ENCODE data around the gene FXYD3.
A peak's percentile ranks its signal among the peaks of the same experiment; 100 is the strongest.
"Not testable (repeated sequence)": the region's sequence is repeated elsewhere in the genome, so short reads cannot be mapped to it uniquely, and the experiment has no call there.

Gene FXYD3

DNA sequence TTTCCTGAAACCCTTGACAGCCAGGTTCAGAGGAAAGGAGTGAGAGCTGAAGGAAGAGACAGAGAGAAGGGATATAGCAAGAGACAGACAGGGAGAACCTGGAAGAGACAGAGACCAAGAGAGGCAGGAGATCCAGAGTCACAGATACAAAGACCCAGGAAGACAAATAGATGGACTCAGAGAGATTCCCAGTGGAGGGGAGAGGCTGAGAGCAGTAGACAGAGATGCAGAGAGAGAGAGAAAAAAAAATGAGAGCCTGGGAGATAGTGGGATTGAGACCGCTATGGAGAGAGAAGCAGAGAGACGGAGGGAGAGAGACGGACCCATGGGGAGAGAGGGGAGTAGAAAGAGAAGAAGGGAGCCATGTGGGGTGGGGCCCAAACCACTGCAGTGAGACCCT lies 28.2 kb downstream of the FXYD3 start:
- no peak for TF ChIP-seq ZNF274 (IDR thresholded peaks at IDR 0.05; ENCODE audit: low read depth, low read length)
- H3K4me3 ChIP-seq (ENCODE audit: low read length) = no peak overlapping the region

DNA sequence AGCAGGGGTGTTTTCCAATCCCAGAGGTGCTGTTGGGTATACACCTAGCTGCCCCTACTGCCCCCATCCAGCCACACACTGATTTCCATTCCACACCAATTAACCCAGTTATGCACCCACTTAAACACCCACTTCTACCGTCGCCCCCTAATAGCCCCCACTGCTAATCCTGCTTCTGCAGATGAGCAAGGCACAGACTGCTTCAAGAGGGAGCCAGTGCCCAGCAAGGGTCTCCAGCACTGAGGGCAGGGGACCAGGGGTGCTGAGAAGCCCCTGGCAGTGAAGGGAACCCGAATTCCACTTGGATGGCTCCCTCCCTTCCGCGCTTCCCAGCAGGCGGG lies 28.6 kb downstream of the FXYD3 start:
- no peak for TF ChIP-seq ZNF274 (IDR thresholded peaks at IDR 0.05; ENCODE audit: low read depth, low read length)

DNA sequence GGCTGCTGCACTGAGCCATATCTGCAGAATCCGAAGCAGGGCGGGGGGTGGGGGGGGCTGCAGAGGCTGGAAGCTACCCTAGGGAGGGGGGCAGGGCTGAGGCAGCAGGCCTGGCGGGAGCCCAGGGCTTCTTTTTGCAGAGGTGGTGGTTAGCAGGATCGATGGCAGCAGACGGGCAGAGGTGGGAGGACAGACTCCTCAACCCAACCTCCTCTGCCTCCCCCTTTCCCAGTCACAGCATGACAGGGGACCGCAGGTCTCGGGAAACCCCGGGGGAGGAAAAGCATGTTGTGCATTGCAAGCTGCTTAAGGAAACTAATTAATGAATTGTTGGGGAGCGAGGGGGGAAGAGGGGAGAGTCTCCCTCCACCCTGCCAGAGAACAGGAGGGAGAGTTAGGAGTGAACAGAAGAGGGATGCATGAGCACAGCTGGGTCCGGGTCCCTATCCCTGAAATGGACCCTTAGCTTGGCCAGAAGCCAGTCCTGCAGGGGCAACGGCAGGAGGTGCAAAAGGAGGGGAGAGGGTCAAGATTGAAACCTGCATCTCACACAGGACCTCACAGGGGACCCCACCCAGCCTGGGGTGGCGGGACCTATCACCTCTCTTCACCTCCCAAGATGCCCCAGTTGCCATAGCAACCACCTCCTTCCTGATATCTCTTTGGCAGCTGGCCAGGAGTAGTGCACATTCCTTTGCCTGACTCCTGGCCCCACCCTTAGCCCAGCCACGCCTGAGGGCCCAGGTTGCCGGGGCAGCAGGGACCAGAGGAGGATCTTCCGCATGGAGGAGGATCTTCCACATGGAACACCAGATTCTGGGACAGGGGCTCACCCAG lies 29.2 kb downstream of the FXYD3 start:
- TF ChIP-seq ZNF274 (IDR thresholded peaks at IDR 0.05; ENCODE audit: low read depth, low read length) = no peak
- H3K4me3 ChIP-seq (ENCODE audit: low read length) = no peak overlapping the region

More for the DNA sequence above, 28.6 kb downstream of the FXYD3 start:
- no peak overlapping the region for H3K4me3 ChIP-seq (ENCODE audit: low read length)

DNA sequence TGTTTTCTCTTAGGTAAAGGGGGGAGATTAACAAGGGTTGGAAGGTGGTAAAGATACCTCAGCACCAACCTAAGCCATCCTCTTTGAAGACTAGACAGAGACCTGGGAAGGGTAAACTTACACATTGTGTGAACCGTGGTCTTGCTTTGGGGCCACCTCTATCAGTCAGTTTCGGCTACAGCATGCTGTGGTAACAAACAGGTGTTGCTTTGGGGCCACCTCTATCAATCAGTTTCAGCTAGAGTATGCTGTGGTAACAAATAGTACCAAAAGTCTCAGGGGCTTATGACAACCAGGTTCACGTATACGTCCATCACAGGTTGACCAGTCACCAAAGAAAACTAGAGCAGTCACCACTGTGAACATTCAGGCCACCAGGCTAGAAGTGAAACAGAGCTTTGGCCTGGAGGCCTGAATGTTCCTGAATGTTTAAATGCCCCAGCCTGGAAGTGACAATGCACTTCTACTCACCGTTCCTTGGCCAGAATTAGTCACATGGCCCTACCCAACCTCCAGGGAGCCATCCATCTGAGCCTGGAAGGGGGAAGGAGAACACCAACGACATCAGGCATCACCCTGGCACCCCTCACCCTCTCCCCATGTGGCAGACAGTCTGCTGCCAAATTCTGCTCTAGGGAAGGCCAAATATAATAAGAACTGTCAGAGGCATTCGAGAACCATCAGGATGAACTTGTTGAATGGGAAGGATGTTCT lies 31.3 kb downstream of the FXYD3 start:
- no peak for TF ChIP-seq ZNF274 (IDR thresholded peaks at IDR 0.05; ENCODE audit: low read depth, low read length)
- H3K4me3 ChIP-seq (ENCODE audit: low read length) = no peak overlapping the region

DNA sequence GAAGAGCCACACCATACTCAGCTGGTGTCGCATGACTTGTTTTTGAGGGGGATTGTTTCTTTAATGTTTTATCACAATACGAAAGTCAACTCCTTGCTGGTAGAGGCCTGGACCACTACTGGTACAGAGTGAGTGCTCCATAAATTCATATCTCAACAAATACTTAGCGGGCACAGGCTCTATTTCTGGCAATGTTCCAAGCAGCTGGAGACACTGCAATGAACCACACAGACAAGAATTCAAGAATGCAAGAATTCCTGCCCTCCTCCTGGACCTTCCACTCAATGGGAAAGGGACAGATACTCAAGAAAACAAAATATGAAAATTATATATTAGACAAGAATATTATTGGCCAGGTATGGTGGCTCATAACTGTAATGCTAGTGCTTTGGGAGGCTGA lies 33.8 kb downstream of the FXYD3 start:
- no peak overlapping the region for H3K4me3 ChIP-seq (ENCODE audit: low read length)
- no peak for TF ChIP-seq ZNF274 (IDR thresholded peaks at IDR 0.05; ENCODE audit: low read depth, low read length)

DNA sequence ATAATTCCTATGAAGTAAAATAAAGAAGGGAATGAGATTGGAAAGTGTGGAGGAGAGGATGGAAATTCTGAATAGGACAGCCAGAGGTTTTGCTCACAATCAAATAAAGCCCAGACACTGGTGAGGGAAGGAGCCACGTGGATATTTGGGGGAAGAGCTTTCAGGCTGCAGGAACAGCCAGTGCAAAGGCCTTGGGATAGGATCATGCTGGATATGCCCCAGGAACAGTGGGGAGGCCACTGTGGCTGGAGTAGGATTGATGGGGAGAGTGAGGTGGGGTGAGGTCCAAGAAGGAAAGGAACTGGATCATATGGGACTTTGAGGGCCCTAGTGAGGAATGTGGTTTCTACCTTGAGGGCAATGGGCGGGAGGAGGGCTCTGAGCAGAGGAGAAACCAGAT lies 34.8 kb downstream of the FXYD3 start:
- no peak overlapping the region for H3K4me3 ChIP-seq (ENCODE audit: low read length)
- TF ChIP-seq ZNF274 (IDR thresholded peaks at IDR 0.05; ENCODE audit: low read depth, low read length) = no peak

DNA sequence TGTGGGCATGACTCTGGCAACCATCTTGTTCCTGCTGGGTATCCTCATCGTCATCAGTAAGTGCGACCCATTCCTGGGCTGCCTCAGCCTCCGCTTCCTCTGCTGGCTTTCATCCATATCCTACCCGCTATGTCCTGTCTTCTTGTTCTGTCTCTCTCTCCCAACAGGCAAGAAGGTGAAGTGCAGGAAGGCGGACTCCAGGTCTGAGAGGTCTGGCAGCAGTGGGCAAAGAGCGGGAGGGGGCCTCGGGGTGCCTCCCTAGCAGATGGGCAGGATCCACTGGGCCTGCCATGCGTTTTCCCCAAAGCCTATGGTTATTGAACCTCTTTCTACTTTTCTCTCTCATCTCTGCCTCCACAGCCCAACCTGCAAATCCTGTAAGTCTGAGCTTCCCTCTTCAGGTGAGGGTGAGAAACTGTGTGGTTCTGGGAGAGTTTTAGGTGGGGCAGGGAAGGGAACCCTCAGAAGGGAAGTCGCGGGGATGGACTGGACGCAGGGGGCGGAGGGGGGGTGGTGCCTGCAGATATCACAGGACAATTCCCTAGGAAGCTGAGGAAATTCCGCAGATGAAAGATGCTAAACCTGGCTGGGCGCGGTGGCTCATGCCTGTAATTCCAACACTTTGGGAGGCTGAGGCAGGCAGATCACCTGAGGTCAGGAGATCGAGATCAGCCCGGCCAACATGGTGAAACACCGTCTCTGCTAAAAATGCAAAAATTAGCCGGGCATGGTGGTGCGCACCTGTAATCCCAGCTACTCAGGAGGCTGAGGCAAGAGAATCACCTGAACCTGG lies 35.8 kb downstream of the FXYD3 start:
- H3K4me3 ChIP-seq (ENCODE audit: low read length) = no peak overlapping the region
- no peak for TF ChIP-seq ZNF274 (IDR thresholded peaks at IDR 0.05; ENCODE audit: low read depth, low read length)

DNA sequence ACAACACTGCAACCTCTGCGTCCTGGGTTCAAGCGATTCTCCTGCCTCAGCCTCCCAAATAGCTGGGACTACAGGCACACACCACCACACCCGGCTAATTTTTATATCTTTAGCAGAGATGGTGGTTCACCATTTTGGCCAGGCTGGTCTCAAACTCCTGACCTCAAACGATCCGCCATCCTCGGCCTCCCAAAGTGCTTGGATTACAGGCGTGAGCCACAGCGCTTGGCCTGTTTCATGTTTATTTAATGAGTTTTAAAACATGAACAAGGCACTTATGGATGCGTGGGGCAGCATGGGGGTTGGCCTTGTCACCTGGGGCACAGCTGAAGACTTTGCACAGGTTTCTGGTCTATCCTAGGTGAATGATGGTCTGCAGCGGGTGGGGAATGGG lies 37.5 kb downstream of the FXYD3 start:
- not testable (repeated sequence) for H3K4me3 ChIP-seq (ENCODE audit: low read length)

DNA sequence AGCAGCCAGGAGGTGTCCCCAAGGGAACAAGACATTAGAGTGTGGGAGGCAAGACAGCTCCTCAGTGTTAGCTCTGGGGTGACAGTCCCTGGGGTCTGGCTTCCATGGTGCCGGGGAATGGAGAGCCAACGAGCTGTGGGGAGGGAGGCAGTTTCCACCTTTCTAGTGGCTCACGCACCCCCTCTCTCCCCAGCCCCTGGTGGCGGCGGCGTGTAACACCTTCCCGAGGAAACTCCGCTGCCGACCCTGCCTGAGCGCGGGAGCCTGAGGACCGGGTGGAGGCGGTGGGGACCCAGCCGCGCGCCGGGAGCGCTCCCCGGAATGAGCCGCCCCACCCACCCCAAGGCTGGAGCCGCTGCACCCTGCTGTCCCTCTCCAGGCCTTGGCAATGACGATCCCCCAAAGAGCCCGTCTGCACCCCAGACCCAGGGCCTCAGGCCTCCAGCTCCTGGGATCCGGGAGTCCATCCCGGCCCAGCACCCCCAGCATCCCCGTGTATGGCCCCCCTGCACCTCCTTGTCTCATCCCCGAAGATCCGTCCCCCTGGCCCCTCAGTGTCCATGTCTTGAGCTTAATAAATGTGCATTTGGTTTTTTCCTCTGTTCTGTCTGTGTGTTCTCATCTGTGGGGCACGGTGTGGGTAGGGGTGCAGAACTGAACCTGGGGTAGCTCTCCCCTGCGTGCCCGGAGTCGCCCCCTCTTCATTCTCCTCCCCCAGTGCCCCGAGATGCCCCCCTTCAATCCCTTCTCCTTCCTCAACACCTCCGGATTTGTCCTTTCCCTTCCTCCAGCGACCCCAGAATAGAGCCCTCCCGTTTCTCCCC lies 38.3 kb downstream of the FXYD3 start:
- no peak for TF ChIP-seq ZNF274 (IDR thresholded peaks at IDR 0.05; ENCODE audit: low read depth, low read length)
- peak overlapping the region; percentile 82 for H3K4me3 ChIP-seq (ENCODE audit: low read length)

DNA sequence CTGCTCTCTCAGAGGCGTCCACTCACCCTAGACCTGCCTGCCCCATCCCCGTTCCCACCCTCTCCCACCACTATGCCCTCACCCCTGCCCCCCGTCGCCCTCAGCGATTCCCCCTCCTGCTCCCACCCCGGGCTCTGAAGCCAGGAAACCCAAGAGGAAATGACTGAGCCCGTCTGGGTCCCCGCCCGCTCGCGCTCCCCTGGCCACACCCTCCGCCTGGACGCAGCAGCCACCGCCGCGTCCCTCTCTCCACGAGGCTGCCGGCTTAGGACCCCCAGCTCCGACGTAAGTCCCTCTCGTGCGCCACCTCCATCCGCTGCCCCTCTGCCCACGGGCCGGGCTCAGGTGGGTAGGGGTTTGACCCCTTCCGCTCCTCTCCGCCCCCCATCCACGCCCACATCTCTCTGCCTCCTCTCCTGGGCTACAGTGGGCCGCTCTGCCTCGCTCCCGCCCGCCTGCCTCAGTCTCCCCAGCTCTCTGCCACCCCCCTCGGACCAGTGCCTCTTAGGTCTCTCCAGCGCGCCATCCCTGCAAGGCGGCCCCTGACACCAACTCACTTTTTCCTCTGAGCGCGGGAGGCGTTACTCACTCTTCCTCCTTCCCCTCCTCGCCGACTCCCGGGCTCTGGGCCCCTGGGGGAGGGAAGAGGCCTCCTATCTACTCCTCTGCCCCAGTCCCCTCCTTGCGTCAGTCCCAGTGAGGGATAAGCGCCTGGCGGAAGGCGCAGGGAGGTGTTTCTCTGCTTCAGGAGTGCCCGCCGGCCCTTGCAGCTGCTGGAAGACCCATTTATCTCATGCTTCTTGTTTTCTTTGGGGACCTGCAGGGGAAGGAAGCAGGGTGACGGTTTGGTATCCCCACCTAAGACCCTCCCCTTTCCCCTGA lies 39.1 kb downstream of the FXYD3 start, which contains the start of gene FXYD5:
FXYD5 (plus strand) TSS at position 211 of the 882 bp plus-strand sequence. CDS start 816 bp downstream, outside the sequence.
- peak within 1 kb of the TSS; percentile 82 for H3K4me3 ChIP-seq (ENCODE audit: low read length)
- TF ChIP-seq ZNF274 (IDR thresholded peaks at IDR 0.05; ENCODE audit: low read depth, low read length) = no peak

DNA sequence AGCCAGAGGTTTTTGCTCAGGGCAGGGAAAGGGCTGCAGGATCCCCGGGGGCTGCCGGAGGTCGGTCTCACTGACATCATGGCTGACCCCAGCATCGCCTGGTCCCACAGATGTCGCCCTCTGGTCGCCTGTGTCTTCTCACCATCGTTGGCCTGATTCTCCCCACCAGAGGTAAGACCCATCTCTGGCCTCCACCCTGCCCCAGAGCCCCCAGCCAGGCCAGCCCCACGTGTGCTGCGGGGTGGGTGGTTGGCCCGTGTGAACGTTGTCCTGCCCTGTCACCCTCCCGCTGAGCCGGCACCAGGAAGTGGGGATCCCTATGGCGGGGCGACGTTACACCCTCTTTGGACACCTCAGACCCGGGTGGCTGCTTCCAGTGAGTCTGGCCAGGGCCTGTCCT lies 39.8 kb downstream of the FXYD3 start:
- peak overlapping the region; percentile 82 for H3K4me3 ChIP-seq (ENCODE audit: low read length)
- TF ChIP-seq ZNF274 (IDR thresholded peaks at IDR 0.05; ENCODE audit: low read depth, low read length) = no peak

DNA sequence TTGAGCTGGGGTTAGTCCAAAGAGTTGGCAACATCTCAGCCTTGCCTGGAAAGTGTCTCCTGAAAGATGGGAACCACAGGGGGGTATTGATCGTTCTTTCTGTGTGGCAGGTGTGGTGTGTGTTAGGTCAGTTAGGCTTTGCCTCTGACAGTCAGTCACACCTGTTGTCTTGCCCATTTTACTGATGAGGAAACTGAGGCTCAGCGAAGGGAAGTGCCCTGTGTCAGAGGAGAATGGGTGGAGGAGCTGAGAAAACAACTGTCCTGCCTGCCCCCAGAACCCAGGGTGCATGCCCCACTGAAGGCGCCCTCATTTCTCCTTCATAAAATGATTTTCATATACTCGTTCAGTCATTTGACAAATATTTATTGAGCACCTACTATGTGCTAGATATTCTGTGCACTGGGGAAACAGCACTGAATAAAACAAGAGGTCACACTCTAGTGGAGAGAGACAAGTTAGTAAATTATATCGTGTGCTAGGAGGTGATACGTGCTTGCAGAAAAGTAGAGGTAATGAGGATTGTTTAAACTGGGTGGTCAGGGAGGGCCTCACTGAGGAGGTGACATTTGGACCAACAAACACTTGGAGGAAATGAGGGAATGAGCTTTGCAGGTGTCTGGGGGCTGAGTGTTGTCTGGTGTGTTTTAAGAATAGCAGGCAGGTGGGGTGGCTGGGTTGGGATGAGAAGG lies 40.5 kb downstream of the FXYD3 start:
- H3K4me3 ChIP-seq (ENCODE audit: low read length) = peak overlapping the region; percentile 82; the same call in 1 of the 2 replicates
- no peak for TF ChIP-seq ZNF274 (IDR thresholded peaks at IDR 0.05; ENCODE audit: low read depth, low read length)
